HS-27A (cell line): ENCODE results near the gene LIN9.
"Not testable (repeated sequence)": the region's sequence is repeated elsewhere in the genome, so short reads cannot be mapped to it uniquely, and the experiment has no call there.

Experiments used
- DNase-seq: peaks from one replicate; pipeline ENCODE4 v3.0.0-alpha.2; 2012; ENCODE audit warnings: low read depth, missing footprints

LIN9 gene

DNA sequence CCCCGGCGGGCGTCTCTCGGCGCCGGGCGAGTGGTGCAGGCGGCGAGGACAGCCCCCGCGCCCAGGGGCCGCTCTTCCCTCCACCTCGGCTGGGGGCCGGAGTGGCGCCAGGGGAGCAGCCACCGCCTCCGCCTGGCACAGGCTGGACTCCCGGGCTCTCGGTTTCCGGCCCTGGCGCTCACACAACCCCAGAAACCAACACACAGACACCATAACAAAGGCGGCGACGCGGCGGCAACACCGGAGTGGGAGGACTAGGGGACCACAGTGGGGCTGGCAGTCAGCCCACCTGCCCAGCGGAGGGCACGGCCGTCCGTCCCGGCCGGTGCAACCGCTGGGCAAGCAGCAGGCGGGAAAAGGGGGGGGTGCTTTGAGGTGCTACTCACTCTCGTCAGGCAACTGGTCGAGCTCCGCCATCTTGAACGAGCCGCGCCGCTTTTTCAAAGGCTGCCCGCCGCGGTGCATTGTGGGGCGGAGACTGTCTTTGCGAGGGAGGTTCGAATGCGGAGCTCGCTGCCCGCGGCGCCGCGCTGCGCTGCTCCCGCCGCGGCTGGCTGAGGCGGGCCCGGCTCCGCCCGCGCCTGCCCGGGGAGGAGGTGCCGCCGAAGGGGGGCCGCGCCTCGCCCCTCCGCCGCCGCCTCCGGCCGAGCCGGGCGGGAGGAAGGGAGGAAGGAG, at the start of gene LIN9:
TSS of gene LIN9 (minus strand) at position 442 of the 675 bp plus-strand sequence. CDS start at position 417, 25 bp downstream.
- DNase-seq, result peak; percentile 64

DNA sequence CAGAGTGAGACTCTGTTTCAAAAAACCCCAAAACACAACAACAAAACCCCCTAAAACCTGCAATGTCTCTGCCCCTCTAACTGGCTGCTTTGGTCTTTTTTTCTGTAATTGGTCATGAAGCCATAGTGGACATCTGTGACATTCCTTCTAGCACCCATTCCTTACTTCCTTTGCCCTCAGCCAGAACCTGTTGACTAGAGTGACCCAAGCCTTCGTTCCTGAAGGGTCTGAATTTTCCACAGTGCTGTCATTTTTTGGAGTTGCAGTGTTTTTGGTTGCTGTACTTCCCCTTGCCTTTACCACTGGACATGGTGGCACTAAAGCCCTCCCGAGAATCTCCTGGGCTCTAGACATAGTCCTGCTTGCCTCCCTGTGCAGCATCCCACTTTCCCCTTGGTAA, 48.5 kb upstream of the LIN9 start:
- no peak for DNase-seq

DNA sequence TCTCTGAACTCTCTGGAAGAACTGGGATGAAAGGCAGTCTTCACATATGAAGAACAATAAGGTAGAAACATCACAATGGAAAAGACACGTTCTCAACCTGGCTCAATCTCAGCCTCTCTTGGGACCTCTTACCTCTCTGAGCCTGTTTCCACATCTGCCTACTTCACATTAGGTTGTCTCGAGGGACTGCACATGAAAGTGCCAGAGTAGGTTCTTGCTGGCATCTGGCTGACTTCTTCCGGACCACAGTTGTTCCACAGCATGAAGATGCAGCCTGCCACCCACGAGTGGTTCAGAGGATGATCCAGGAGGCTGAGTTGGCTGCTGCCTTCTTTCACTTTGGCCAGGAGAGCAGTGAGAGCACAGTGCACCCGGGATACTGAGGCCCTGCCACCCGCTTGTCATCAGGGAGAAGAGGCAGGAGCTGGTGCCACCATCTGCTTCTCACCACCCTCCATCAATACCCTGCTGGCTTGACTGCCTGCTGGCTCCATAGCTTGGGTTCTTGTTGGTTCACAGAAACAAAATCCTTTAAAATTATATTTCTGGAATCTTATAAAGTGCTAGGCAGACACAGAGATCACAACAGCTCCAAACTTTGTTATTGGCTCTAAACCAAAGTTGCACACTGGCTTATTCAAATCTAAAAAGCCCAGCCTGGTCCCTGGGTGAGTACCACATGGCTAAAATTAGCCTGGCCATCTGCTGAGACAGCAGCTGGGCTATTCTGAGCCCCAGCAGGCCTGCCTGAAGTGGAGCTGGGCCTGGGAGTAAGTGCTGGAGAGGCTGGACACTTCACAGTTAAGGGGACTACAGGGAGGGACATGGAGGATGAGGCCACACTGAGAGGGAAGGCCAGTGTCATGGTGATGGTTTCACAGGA, 46.9 kb upstream of the LIN9 start:
- no peak for DNase-seq

DNA sequence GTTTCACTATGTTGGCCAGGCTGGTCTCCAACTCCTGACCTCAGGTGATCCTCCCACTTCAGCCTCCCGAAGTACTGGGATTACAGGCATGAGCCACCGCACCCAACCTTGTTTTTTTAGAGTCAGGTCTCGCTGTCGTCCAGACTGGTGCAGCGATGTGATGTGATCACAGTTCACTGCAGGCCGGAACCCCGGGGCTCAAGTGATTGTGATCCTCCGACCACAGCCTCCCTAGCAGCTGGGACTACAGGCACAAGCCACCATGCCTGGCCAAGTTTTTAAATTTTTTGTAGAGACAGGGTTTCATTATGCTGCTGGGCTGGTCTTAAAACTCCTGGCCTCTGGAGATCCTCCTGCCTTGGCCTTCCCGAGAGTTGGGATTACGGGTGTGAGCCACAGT, 46.1 kb upstream of the LIN9 start:
- DNase-seq, result no peak

- DNase-seq, result no peak
Measured at GRCh38 chr1:226353698-226354525, 44.9 kb upstream of the LIN9 start.

DNA sequence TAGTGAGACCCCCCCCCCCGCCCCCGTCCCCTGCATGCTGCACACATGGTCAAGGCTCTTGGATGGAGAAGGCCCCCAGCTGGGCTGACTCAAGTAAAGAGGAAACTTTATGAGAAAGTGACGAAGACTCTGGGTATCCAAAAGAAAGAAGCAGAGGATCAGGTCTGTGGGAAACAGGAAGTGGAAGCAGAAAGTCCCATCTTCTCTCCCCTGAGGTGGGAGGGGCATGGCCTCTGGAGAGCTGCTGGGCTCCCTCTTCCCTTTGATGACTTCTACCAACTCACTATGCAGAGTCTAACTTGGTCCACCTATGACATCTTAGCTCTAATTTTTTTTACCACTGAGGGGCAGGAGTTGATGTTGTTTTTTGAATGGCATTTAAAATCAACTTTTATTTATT, 42.7 kb upstream of the LIN9 start:
- no peak for DNase-seq

DNA sequence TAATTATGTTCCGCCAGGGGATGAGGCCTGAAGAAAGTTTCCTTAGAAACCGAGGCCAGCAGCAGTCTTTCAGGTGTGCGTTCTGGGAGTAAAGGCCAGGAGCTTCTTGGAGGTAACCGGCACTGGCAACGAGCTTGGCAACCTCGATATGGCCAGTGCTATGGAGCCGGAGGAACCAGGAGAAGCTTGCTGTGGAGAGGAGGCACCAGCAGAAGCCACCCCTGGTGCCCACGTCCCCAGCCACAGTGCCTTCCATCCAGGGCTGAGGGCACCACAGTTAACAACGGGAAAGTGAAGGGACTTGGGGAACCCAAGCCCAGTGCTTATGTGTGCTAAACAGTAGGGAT, 41.5 kb upstream of the LIN9 start:
- no peak for DNase-seq

DNA sequence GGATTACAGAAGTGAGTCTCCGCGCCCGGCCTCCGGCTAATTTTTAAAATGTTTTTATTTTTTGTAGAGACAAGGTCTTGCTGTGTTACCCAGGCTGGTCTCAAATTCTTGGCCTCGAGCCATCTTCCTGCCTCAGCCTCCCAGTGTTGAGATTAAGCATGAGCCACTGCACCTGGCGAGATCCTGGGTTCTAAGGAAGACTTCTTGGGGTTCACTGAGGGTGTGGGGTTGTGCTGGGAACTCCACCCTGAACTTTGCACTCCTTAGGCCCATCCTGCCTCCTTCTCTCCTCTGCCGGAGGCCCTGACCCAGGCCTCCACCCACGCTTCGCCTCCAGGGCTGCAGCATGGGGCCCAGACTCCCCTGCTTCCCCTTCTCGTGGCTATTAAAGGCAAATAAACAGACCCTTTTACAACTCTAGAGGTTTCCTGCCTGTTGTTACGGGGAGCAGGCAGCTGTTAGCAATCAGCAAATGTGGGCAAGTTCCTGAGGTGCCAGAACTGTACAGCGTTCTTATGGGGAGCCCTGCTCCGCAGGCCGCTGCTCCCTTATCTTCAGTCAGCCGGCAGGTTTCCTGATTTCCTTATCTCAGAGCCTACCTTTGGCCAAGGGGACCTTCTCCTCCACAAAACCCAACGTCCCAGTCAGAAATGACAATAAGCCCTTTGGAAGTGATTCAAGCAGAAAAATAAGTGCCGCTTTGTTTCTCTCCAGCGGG, 41.0 kb upstream of the LIN9 start:
- no peak for DNase-seq

- DNase-seq, result no peak
Measured at GRCh38 chr1:226349081-226349480, 40.1 kb upstream of the LIN9 start.

DNA sequence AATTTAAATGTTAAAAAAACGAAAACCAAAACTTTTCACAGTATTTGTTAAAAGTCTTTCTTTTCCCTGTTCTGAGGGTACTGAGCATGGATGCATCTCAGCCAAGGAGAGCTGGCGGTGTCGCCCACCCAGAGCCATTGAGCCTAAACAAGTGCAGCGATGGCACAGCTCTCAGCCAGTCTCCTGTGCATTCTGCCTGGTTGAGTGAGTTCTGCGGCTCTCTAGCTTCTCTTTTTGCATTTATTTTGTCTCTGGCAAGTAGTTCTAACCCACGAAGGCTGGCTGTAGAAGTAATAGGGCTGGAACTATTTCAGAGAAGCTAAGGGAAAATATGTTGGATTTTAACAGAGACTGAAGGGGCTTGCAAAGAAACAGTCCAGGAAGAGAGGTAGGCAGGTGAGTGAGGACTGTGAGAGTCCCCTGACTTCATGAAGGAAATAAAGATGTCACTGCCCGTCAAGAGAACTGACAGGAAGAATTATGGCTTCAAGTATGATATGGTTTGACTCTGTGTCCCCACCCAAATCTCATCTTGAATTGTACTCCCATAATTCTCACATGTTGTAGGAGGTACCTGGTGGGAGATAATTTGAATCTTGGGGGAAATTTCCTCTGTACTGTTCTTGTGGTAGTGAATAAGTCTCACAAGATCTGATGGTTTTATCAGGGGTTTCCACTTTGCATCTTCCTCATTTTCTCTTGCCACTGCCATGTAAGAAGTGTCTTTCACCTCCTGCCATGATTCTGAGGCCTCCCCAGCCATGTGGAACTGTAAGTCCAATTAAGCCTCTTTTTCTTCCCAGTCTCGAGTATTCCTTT, 35.7 kb upstream of the LIN9 start:
- DNase-seq, result no peak

DNA sequence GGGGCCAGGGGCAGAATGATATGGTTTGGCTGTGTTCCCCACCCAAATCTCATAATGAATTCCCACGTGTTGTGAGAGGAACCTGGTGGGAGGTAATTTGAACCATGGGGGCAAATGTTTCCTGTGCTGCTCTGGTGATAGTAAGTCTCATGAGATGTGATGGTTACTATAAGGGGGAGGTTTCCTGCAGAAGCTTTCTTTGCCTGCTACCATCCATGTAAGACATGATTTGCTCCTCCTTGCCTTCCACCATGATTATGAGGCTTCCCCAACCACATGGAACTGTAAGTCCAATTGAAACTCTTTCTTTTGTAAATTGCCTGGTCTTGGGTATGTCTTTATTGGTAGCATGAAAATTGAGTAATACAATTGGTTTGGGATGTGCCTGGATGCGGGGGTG, 33.7 kb upstream of the LIN9 start:
- no peak for DNase-seq

DNA sequence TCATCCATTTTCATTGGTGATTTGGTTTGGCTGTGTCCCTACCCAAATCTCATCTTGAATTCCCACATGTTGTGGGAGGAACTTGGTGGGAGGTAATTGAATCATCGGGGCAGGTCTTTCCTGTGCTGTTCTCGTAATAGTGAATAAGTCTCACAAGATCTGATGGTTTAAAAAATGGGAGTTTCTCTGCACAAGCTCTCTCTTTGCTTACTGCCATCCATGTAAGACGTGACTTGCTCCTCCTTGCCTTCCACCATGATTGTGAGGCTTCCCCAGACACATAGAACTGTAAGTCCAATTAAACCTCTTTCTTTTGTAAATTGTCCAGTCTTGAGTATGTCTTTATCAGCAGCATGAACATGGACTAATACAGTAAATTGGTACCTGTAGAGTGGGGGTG, 31.1 kb upstream of the LIN9 start:
- not testable (repeated sequence) for DNase-seq

DNA sequence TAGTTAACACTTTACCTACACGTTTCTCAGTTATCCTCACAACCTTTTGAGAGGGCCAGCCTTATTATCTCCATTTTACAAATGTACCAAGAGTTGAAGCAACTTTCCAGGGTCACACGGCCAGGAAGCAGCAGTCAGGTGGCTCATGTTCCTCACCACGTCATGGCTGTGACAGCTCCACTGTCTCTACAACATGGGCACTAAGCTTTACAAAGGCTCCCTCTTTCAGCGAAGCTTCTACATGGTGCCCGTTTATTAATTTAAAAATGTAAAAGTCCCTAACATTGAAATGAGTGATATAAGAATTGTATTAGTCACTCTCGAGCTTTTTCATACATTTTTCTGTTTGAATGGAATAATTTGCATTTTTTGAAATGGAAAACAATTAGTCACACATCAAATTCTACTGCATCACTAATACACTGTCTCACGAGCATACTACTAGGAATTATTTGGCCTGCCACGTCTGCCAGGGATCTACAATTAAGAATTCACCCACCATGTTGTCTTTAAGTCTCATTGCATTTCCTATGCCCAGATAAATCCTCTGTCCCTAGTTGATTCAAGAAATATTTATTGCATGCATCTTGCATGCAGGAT, 28.4 kb upstream of the LIN9 start:
- no peak for DNase-seq

- DNase-seq, result no peak
Measured at GRCh38 chr1:226335661-226336060, 26.7 kb upstream of the LIN9 start.

DNA sequence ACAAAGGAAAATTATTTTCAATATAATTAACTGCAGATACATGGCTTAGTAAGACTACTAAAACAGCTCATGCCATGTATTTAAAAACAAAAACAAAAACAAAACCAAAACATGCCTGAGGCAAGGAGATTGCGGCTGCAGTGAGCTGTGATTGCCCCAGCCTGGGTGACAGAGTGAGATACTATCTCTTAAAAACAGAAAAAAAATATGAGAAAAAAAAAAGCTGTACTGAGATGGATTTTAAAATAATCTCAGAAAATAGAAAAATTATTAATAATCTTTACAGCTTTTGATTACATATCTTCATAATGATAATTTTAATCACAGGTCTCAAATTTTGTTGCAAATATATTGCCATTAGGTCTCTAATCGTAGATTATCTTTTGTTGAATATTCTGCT, 24.0 kb upstream of the LIN9 start:
- DNase-seq, result no peak

DNA sequence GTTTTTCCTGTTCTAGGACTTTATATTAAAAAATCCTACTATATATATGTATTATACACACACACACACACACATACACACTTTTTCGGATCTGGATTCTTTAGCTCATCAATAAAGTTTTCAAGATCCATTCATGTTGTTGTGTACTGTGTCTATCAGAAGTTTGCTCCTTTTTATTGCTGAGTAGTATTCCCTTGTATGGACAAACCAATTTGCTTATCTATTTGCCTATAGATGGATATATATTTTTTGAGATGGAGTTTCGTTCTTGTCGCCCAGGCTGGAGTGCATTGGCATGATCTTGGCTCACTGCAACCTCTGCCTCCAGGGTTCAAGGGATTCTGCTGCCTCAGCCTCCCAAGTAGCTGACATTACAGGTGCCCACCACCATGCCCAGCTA, 20.3 kb upstream of the LIN9 start:
- no peak for DNase-seq

DNA sequence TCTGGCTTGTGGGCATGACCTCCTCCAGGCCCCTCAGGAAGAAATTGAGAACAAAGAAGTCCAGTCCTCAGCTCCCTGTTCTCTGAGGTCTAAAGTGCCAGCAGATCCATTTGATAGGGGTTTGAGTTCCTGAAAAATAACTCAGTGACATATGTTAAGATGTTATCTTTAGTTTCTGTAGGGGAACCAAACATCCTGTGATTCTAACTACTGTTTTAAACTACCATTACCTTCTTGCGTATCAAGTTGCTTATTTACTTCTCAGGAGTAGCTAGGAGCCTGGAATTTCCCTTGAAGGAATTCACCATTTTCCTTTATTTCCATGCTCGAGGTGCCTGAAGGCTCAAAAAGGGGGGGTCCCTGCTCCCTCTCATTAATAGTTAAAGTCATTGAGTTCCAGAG, 18.8 kb upstream of the LIN9 start:
- DNase-seq, result no peak

DNA sequence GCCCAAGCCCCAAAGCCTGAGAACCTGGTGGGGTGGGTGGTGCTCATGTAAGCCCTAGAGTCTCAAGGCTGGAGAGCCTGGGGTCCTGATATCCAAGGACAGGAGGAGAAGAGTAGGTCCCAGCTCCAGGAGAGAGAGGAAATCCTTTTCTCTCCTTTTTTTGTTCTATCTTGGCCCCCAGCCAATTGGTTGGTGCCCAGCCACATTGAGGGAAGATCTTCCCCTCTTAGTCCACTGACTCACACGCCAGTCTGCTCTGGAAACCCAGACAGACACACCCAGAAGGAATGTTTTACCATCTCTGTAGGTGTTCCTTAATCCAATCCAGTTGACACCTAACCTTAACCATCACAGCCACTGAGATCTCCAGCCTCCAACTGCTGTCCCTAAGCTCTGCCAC, 16.2 kb upstream of the LIN9 start:
- no peak for DNase-seq

- DNase-seq, result no peak
Measured at GRCh38 chr1:226324479-226324878, 15.5 kb upstream of the LIN9 start.

GRCh38 chr1:226322986-226323385, 14.0 kb upstream of the LIN9 start:
- no peak for DNase-seq

DNA sequence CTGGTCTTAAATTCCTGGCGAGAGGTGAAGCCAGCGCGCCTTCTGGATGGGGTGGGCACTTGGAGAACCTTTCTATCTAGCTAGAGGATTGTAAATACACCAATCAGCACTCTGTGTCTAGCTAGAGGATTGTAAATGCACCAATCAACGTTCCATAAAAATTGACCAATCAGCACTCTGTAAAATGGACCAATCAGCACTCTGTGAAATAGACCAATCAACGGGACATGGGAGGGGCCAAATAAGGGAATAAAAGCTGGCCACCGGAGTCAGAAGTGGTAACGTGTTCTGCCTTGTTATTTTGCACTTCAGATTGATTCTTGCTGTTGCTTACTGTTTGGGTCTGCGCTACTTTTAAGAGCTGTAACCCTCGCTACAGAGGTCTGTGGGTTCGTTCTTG, 12.0 kb upstream of the LIN9 start:
- no peak for DNase-seq
